K562 (cell line): ENCODE data around the gene MKS1. TPM values are rescaled to one million over a fixed set of nuclear protein-coding genes. Genes with fewer than 3 reads are reported as not detected.

Experiments
- BHLHE40 ChIP-seq: IDR thresholded peaks from 2 replicates; pipeline ENCODE4 v1.6.1; 2011; ENCODE audit warnings: low read length, improper control_type of control experiment
- BRCA1 ChIP-seq, 2 experiments: fragments of 450-650 bp in 1 of 2; sonication (generic) in 1 of 2; formaldehyde crosslinking in 1 of 2; IDR thresholded peaks; 2 replicates each; pipeline versions ENCODE4 v1.5.0 to v1.6.1; 2017 to 2020; ENCODE audit warnings: mild to moderate bottlenecking in 1 of 2, missing genetic modification reagents in 1 of 2
- ETS1 ChIP-seq: conservative IDR thresholded peaks from 2 replicates; pipeline ENCODE4 v1.6.1; 2011; ENCODE audit warnings: low read depth, mild to moderate bottlenecking, low read length; ENCODE audit not compliant: control insufficient read depth
- GTF2A2 ChIP-seq: IDR thresholded peaks from 2 replicates; pipeline ENCODE4 v1.6.1; 2016; ENCODE audit warnings: mild to moderate bottlenecking, missing genetic modification characterization, missing compliant biosample characterization
- MLX ChIP-seq, 2 experiments: fragments of 450-650 bp in 1 of 2; sonication (generic) in 1 of 2; formaldehyde crosslinking; conservative IDR thresholded peaks; 2 replicates each; pipeline versions ENCODE4 v1.4.0 to v1.8.1; 2020 to 2022; ENCODE audit warnings: mild to moderate bottlenecking in 1 of 2, missing genetic modification reagents in 1 of 2
- MTA1 ChIP-seq: fragments of 450-650 bp; IDR thresholded peaks from 2 replicates; pipeline ENCODE4 v1.6.1; 2017; ENCODE audit warnings: borderline replicate concordance
- MYBL2 ChIP-seq, 2 experiments: fragments of 450-650 bp in 1 of 2; sonication (generic) in 1 of 2; formaldehyde crosslinking in 1 of 2; IDR thresholded peaks; 2 replicates each; pipeline versions ENCODE4 v1.6.1 to v1.8.1; 2017 to 2022; ENCODE audit warnings: borderline replicate concordance in 1 of 2, inconsistent platforms in 1 of 2, low read depth in 1 of 2, mild to moderate bottlenecking in 1 of 2, missing genetic modification reagents in 1 of 2, moderate library complexity in 1 of 2
- PATZ1 ChIP-seq: fragments of 250-450 bp; sonication (Bioruptor Pico); IDR thresholded peaks from 2 replicates; pipeline ENCODE4 v1.5.0; 2020; ENCODE audit warnings: mild to moderate bottlenecking, borderline replicate concordance
- PHB ChIP-seq: fragments of 250-450 bp; sonication (Bioruptor Pico); IDR thresholded peaks from 2 replicates; pipeline ENCODE4 v1.5.0; 2021
- PHF8 ChIP-seq: fragments of 200-600 bp; sonication (generic); IDR thresholded peaks from 2 replicates; pipeline ENCODE4 v1.6.1; 2012; ENCODE audit warnings: mixed run types, mild to moderate bottlenecking, inconsistent platforms, low read length, moderate library complexity, borderline replicate concordance
- RBBP5 ChIP-seq: fragments of 200-600 bp; sonication (generic); IDR thresholded peaks from 2 replicates; pipeline ENCODE4 v1.6.1; 2012; ENCODE audit warnings: borderline replicate concordance, mild to moderate bottlenecking, low read length, control low read depth, inconsistent platforms; ENCODE audit not compliant: insufficient read depth, poor library complexity, severe bottlenecking
- RBM39 ChIP-seq: fragments of 200-400 bp; formaldehyde crosslinking; optimal IDR thresholded peaks from 2 replicates; pipeline ENCODE3; 2018; ENCODE audit warnings: low read depth, low read length
- TCF7L2 ChIP-seq: fragments of 150-350 bp; IDR thresholded peaks from 2 replicates; pipeline ENCODE4 v1.6.1; 2016; ENCODE audit warnings: low read depth, mild to moderate bottlenecking, low read length, moderate library complexity
- TRIM24 ChIP-seq, 2 experiments: fragments of 450-650 bp; IDR thresholded peaks; 2 replicates each; pipeline ENCODE4 v1.6.1; 2016
- ZNF778 ChIP-seq: fragments of 450-650 bp; formaldehyde crosslinking; IDR thresholded peaks from 2 replicates; pipeline ENCODE4 v1.4.0; 2020; ENCODE audit warnings: mild to moderate bottlenecking, moderate library complexity
- ZNF785 ChIP-seq: fragments of 250-450 bp; sonication (Bioruptor Pico); IDR thresholded peaks from 2 replicates; pipeline ENCODE4 v1.4.0; 2020; ENCODE audit warnings: mild to moderate bottlenecking
- polyA plus RNA-seq, 8 experiments: library from polyadenylated mRNA; depleted of rRNA in 4 of 8; stranded (reverse) in 5 of 8; unstranded in 3 of 8; fragments of >200 nt; fragmentation: Nextera tagmentation in 2 of 8; fragmentation: Illumina TruSeq in 1 of 8; extraction: Ambion mirVana in 2 of 8; extraction: Trizol in 1 of 8; gene quantifications; 2 replicates each; pipeline versions ENCODE4 v1.2.1 to v1.2.3, GENCODE V29; 2011 to 2014; ENCODE audit warnings: inconsistent platforms in 1 of 8, missing spikeins in 1 of 8
- total RNA-seq, 7 experiments: library from RNA; depleted of rRNA in 6 of 7; stranded (reverse); fragments of >200 nt in 6 of 7; fragmentation: Illumina TruSeq in 2 of 7; extraction: Trizol in 2 of 7; gene quantifications; 2 replicates each; pipeline versions ENCODE4 v1.2.1 to v1.2.3, GENCODE V29; 2011 to 2021; ENCODE audit warnings: low replicate concordance in 1 of 7
- TF ChIP-seq, protein P1 (sequence below): sonication (generic); IDR thresholded peaks from 2 replicates; pipeline ENCODE4 v1.6.1; 2016
- TF ChIP-seq, protein P2 (sequence below): fragments of 250-450 bp; sonication (Bioruptor Pico); IDR thresholded peaks from 2 replicates; pipeline ENCODE4 v1.4.0; 2020; ENCODE audit warnings: mild to moderate bottlenecking
- TF ChIP-seq, protein P3 (sequence below): sonication (generic); formaldehyde crosslinking; IDR thresholded peaks from 2 replicates; pipeline ENCODE4 v1.8.0; 2022; ENCODE audit warnings: missing genetic modification reagents, mild to moderate bottlenecking, borderline replicate concordance

The MKS1 gene
- total and polyA plus RNA-seq, 9 of the 15 experiments (the other 6 are each of a cell fraction or from before 2014, with no cell fraction given): 16.3 to 31.0 (median 25.9) TPM

- TF ChIP-seq ZNF785: no peak
- no peak for TF ChIP-seq GTF2A2
- TF ChIP-seq, protein P1, sequence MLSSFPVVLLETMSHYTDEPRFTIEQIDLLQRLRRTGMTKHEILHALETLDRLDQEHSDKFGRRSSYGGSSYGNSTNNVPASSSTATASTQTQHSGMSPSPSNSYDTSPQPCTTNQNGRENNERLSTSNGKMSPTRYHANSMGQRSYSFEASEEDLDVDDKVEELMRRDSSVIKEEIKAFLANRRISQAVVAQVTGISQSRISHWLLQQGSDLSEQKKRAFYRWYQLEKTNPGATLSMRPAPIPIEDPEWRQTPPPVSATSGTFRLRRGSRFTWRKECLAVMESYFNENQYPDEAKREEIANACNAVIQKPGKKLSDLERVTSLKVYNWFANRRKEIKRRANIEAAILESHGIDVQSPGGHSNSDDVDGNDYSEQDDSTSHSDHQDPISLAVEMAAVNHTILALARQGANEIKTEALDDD: no peak
- TF ChIP-seq MTA1: no peak; the same call in 1 of the 2 replicates
- no peak for TF ChIP-seq MYBL2 (IDR thresholded peaks at IDR 0.05; ENCODE audit: low read depth)
- no peak for TF ChIP-seq MYBL2 (CRISPR knock-in tag; IDR thresholded peaks at IDR 0.05; ENCODE audit: borderline replicate concordance)
- no peak for TF ChIP-seq PHF8
- TF ChIP-seq MLX (CRISPR knock-in tag; conservative IDR thresholded peaks at IDR 0.05): no peak
- 0 out of 2 replicates have a peak, but pooled peaks have one; percentile 6 for TF ChIP-seq BHLHE40
- TF ChIP-seq TCF7L2: no peak
- TF ChIP-seq, protein P2, sequence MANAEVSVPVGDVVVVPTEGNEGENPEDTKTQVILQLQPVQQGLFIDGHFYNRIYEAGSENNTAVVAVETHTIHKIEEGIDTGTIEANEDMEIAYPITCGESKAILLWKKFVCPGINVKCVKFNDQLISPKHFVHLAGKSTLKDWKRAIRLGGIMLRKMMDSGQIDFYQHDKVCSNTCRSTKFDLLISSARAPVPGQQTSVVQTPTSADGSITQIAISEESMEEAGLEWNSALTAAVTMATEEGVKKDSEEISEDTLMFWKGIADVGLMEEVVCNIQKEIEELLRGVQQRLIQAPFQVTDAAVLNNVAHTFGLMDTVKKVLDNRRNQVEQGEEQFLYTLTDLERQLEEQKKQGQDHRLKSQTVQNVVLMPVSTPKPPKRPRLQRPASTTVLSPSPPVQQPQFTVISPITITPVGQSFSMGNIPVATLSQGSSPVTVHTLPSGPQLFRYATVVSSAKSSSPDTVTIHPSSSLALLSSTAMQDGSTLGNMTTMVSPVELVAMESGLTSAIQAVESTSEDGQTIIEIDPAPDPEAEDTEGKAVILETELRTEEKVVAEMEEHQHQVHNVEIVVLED (CRISPR knock-in tag): peak; percentile 53; the same call in 1 of the 2 replicates
- TF ChIP-seq BRCA1 (IDR thresholded peaks at IDR 0.05): no peak
- TF ChIP-seq BRCA1 (CRISPR knock-in tag; IDR thresholded peaks at IDR 0.05): no peak
- no peak for TF ChIP-seq ETS1
- no peak for TF ChIP-seq ZNF778
- TF ChIP-seq PATZ1 (CRISPR knock-in tag): peak; percentile 61; the same call in 1 of the 2 replicates
- TF ChIP-seq, protein P3, sequence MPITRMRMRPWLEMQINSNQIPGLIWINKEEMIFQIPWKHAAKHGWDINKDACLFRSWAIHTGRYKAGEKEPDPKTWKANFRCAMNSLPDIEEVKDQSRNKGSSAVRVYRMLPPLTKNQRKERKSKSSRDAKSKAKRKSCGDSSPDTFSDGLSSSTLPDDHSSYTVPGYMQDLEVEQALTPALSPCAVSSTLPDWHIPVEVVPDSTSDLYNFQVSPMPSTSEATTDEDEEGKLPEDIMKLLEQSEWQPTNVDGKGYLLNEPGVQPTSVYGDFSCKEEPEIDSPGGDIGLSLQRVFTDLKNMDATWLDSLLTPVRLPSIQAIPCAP (CRISPR knock-in tag): no peak
- TF ChIP-seq RBBP5: peak; percentile 9
- no peak for TF ChIP-seq PHB
- TF ChIP-seq TRIM24 (IDR thresholded peaks at IDR 0.05): no peak
- TF ChIP-seq RBM39: peak; percentile 42
Measured at GRCh38 chr17:58184986-58185761, 33.9 kb downstream of the MKS1 start (continued).
